Measurements from ENCODE around the gene DMKN.
A peak's percentile ranks its signal among the peaks of the same experiment; 100 is the strongest.

DMKN gene

DNA sequence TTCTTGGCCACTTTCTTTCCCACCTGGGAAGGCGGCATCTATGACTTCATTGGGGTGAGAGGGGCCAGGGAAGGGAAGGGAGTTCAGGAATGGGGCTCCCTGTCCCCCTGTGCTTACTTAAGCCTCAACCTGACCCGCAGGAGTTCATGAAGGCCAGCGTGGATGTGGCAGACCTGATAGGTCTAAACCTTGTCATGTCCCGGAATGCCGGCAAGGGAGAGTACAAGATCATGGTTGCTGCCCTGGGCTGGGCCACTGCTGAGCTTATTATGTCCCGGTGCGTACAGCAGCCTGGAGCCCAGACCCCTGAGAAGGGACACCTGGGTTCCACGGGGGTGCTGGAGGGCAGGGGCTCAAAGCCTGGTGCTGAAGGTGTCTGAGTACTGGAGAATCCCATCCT lies 33.1 kb upstream of the DMKN start:
- no peak for DNase-seq (ENCODE audit: low spot score)
- TF ChIP-seq, protein P1, sequence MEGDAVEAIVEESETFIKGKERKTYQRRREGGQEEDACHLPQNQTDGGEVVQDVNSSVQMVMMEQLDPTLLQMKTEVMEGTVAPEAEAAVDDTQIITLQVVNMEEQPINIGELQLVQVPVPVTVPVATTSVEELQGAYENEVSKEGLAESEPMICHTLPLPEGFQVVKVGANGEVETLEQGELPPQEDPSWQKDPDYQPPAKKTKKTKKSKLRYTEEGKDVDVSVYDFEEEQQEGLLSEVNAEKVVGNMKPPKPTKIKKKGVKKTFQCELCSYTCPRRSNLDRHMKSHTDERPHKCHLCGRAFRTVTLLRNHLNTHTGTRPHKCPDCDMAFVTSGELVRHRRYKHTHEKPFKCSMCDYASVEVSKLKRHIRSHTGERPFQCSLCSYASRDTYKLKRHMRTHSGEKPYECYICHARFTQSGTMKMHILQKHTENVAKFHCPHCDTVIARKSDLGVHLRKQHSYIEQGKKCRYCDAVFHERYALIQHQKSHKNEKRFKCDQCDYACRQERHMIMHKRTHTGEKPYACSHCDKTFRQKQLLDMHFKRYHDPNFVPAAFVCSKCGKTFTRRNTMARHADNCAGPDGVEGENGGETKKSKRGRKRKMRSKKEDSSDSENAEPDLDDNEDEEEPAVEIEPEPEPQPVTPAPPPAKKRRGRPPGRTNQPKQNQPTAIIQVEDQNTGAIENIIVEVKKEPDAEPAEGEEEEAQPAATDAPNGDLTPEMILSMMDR (IDR thresholded peaks at IDR 0.05; ENCODE audit: extremely low read depth, missing control alignments): no peak

DNA sequence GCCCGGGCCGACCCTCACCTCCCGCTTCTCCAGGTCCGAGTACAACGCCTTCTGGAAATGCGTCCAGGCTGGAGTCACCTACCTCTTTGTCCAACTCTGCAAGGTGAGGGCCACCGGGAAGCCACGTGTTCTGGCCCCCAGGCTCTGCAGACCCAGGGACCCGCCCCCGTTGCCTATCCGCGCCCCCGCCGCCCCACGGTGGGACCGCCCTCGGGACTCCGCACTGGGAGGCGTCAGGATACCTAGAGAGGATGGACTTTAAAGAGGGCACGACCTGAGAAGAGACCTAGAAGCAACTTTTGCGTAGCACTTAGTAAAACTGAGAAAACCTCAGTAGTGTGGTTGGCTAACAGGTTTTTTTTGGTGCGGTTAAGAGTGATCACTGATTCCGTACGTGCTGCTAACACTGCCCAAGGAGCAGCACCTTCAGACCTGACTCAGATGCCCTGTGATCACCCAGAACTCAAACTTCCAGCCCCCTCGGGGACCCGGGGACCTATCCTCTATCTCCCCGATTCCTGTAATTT lies 32.5 kb upstream of the DMKN start:
- TF ChIP-seq, protein P1 (IDR thresholded peaks at IDR 0.05; ENCODE audit: extremely low read depth, missing control alignments): no peak
- DNase-seq (ENCODE audit: low spot score): peak; percentile 82

DNA sequence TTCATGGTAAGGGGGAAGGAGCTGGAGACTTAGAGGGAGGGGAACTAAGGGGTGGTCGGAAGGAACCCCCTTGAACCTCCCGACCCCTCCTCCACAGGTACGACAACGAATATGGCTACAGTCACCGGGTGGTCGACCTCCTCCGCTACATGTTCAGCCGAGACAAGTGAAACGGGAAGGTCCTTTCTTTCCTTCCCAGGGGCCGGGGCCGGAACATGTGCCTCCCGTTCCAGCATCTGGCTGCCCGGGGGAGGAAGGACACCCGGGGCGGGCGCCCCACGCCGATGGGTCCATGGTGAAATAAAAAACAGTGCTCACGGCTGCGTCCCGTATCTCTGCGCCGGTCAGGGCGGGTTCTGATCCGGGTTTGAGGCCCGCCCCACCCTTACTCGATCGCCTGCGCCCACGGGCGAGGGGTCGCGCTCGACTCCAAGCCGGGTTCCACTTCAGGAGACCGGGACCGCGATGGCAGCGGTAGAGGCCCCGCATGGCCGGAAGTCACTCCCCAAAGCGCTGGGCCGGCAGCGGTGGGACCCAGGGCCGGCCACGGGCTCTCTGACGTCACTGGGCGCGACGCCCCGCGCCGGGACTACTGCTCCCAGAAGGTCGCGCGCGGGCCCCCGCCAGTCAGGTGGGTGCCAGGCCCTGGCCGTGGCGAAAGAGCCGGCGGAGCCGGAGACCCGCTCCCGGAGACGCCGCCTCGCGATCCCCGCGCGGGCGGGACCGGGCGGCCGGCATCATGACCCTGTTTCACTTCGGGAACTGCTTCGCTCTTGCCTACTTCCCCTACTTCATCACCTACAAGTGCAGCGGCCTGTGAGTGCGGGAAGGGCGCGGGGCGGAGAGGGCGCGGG lies 31.8 kb upstream of the DMKN start, which contains the start of gene TMEM147:
TSS of gene TMEM147 (plus strand) at position 626 of the 854 bp plus-strand sequence. CDS start at position 740, 114 bp downstream.
- DNase-seq (ENCODE audit: low spot score): peak; percentile 98
- TF ChIP-seq, protein P1 (IDR thresholded peaks at IDR 0.05; ENCODE audit: extremely low read depth, missing control alignments): no peak

DNA sequence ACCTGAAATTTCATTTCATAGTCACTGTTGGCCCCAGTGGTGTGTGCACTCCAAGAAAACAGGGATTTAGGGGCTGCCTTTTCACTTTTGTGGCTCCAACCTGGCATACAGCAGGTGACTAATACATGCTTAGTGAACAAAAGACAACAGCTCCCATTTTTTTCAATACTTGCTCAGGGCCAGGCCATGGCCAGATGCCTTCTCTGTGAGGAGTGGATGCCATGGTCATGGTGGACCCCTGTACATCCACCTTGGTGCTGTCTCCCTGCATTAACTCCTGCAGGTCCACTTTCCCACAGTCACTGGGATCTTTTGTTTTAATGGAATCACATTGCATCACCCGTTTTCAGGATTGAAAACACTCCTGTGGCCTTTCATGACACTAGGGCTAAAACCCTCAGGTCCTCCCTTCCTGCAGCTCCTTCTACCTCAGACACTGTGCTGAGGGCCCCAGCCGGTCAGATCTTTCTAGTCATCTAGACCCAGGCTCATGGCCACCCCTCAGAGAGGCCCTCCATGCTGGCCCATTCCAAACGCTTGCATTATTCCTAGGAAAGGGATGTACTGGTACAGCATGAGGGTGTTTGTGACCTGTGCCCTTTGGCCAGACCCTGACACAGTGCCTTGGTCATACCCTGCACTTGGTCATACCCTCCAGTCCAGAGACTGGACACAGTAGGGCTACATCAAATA lies 30.8 kb upstream of the DMKN start:
- DNase-seq (ENCODE audit: low spot score): no peak
- TF ChIP-seq, protein P1 (IDR thresholded peaks at IDR 0.05; ENCODE audit: extremely low read depth, missing control alignments): no peak

DNA sequence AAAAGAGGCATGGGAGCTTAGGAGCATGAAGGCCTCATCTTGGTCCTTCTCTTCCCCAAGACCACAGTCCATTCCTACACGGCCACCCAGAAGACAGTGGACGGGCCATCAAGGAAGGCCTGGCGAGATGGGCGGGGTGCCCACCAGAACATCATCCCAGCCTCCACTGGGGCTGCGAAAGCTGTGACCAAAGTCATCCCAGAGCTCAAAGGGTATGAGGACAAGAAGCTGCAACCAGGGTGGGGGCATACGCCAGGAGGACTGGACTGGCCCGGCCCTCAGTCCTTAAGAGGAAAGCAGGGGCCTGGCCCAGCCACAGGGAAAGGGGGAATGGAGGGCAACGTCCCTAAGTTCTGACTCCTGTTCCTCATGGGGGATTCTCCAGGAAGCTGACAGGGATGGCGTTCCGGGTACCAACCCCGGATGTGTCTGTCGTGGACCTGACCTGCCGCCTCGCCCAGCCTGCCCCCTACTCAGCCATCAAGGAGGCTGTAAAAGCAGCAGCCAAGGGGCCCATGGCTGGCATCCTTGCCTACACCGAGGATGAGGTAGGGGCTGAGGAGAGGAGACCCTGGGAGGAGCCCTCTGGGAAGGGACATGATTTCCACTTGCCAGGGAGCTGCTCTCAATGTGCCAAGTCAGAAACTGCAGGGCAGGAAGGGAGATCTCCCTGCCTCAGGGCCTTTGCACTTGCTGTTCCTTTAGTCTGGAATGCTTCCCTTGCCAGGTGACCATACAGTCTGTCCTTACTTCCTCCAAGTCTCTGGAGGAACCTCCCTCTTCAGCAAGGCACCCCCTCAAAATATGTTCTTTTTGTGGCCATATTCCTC lies 30.0 kb upstream of the DMKN start:
- TF ChIP-seq, protein P1 (IDR thresholded peaks at IDR 0.05; ENCODE audit: extremely low read depth, missing control alignments): no peak
- no peak for DNase-seq (ENCODE audit: low spot score)

DNA sequence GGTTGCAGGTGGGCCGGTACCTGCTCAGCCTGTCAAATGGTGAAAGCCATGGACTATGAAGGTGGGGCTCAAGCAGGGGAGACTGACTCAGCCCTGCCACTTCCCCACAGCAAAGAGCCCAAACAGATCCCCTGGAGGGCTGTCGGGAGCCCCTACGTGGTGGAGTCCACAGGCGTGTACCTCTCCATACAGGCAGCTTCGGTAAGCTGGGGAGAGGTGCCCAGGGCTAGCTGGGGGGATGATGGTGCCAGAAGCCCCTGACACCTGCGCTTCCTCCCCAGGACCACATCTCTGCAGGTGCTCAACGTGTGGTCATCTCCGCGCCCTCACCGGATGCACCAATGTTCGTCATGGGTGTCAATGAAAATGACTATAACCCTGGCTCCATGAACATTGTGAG lies 28.8 kb upstream of the DMKN start:
- TF ChIP-seq, protein P1 (IDR thresholded peaks at IDR 0.05; ENCODE audit: extremely low read depth, missing control alignments): no peak

More for the DNA sequence above, 28.8 kb upstream of the DMKN start:
- no peak for DNase-seq (ENCODE audit: low spot score)

Measured in GM20000 (cell line).